Loucy (cell line): ENCODE measurements around the gene OGDHL.

Experiments
- EZH2phosphoT487 ChIP-seq: fragments of 200-600 bp; IDR thresholded peaks from 2 replicates; pipeline ENCODE4 v1.6.1; 2018; ENCODE audit warnings: antibody characterized with exemption, mild to moderate bottlenecking, moderate library complexity, borderline replicate concordance
- TF ChIP-seq, protein P1 (sequence below): fragments of 200-600 bp; sonication (generic); conservative IDR thresholded peaks from 2 replicates; pipeline ENCODE4 v1.5.1; 2014; ENCODE audit warnings: mild to moderate bottlenecking, antibody characterized with exemption, low read length

DNA sequence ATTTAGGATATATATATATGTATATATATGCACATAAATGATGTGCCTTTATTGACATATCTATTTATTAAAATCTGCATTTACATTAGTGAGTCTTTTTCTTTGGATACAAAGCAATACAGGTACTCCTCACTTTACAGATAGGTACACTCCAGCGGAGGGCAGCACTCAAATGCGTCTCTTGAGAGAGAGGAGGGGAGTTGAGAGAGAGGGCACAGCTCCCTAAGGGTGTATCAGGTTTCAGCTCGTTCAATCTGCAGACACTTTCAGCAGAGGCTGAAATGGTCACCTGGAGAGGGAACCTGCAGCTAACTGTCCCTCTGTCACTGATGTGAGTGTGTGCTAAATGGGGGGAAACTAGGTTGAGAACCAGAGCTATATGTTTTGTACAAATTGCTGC is 61.1 kb downstream of the OGDHL start:
- TF ChIP-seq, protein P1, sequence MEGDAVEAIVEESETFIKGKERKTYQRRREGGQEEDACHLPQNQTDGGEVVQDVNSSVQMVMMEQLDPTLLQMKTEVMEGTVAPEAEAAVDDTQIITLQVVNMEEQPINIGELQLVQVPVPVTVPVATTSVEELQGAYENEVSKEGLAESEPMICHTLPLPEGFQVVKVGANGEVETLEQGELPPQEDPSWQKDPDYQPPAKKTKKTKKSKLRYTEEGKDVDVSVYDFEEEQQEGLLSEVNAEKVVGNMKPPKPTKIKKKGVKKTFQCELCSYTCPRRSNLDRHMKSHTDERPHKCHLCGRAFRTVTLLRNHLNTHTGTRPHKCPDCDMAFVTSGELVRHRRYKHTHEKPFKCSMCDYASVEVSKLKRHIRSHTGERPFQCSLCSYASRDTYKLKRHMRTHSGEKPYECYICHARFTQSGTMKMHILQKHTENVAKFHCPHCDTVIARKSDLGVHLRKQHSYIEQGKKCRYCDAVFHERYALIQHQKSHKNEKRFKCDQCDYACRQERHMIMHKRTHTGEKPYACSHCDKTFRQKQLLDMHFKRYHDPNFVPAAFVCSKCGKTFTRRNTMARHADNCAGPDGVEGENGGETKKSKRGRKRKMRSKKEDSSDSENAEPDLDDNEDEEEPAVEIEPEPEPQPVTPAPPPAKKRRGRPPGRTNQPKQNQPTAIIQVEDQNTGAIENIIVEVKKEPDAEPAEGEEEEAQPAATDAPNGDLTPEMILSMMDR, result peak; percentile 20
- no peak for TF ChIP-seq EZH2phosphoT487
